H9 (cell line): ENCODE measurements around the gene CSRNP3. TPM values are rescaled to one million over a fixed set of nuclear protein-coding genes. Genes with fewer than 3 reads are reported as not detected.

ENCODE experiments used
- DNase-seq: peaks from one replicate; pipeline ENCODE4 v3.0.0-alpha.2; 2017
- H2AFZ ChIP-seq: one replicate; pipeline ENCODE4 v1.6.1; 2013; ENCODE audit warnings: mild to moderate bottlenecking, low read length, control low read depth, moderate library complexity
- H2AK5ac ChIP-seq: 2 replicates; pipeline ENCODE4 v1.6.1; 2013; ENCODE audit warnings: low read length, control low read depth, mixed read lengths; ENCODE audit not compliant: insufficient read length
- H2BK120ac ChIP-seq: one replicate; pipeline ENCODE4 v1.6.1; 2013; ENCODE audit warnings: low read depth, mild to moderate bottlenecking, low read length, control low read depth, inconsistent platforms; ENCODE audit not compliant: poor library complexity, severe bottlenecking
- H2BK12ac ChIP-seq: 2 replicates; pipeline ENCODE4 v1.6.1; 2013; ENCODE audit warnings: low read length, control low read depth, mixed read lengths, low read depth; ENCODE audit not compliant: insufficient read length
- H2BK15ac ChIP-seq: 2 replicates; pipeline ENCODE4 v1.6.1; 2013; ENCODE audit warnings: low read depth, low read length, control low read depth
- H2BK20ac ChIP-seq: one replicate; pipeline ENCODE4 v1.6.1; 2013; ENCODE audit warnings: low read depth, mild to moderate bottlenecking, low read length, control low read depth, inconsistent platforms; ENCODE audit not compliant: poor library complexity, severe bottlenecking
- H2BK5ac ChIP-seq: 2 replicates; pipeline ENCODE4 v1.6.1; 2013; ENCODE audit warnings: low read length, control low read depth, mixed read lengths; ENCODE audit not compliant: insufficient read length
- H3K14ac ChIP-seq: 2 replicates; pipeline ENCODE4 v1.6.1; 2013; ENCODE audit warnings: low read length, control low read depth; ENCODE audit not compliant: insufficient read depth
- H3K18ac ChIP-seq: 2 replicates; pipeline ENCODE4 v1.6.1; 2013; ENCODE audit warnings: low read depth, mild to moderate bottlenecking, mixed read lengths, low read length, control low read depth; ENCODE audit not compliant: insufficient read length
- H3K23ac ChIP-seq: 2 replicates; pipeline ENCODE4 v1.6.1; 2013; ENCODE audit warnings: low read length, control low read depth, mixed read lengths, low read depth; ENCODE audit not compliant: insufficient read length
- H3K23me2 ChIP-seq: 2 replicates; pipeline ENCODE4 v1.6.1; 2013; ENCODE audit warnings: low read depth, mild to moderate bottlenecking, mixed read lengths, low read length, control low read depth; ENCODE audit not compliant: insufficient read length, poor library complexity, severe bottlenecking
- H3K27ac ChIP-seq: 2 replicates; pipeline ENCODE4 v1.5.1; 2013; ENCODE audit warnings: low read length, control low read depth, mixed read lengths, low read depth; ENCODE audit not compliant: insufficient read length
- H3K27me3 ChIP-seq: 2 replicates; pipeline ENCODE4 v1.6.1; 2013; ENCODE audit warnings: low read length, control low read depth, inconsistent platforms; ENCODE audit not compliant: insufficient read depth
- H3K4ac ChIP-seq: 2 replicates; pipeline ENCODE4 v1.6.1; 2013; ENCODE audit warnings: low read depth, mild to moderate bottlenecking, control low read depth, inconsistent platforms, low read length, moderate library complexity
- H3K4me1 ChIP-seq: 2 replicates; pipeline ENCODE4 v1.6.1; 2013; ENCODE audit warnings: low read length, control low read depth, inconsistent platforms; ENCODE audit not compliant: insufficient read depth
- H3K4me2 ChIP-seq: 2 replicates; pipeline ENCODE4 v1.6.1; 2013; ENCODE audit warnings: low read length, control low read depth, mixed read lengths; ENCODE audit not compliant: insufficient read length, insufficient read depth
- H3K56ac ChIP-seq: 2 replicates; pipeline ENCODE4 v1.6.1; 2013; ENCODE audit warnings: low read depth, mild to moderate bottlenecking, mixed read lengths, low read length, control low read depth; ENCODE audit not compliant: insufficient read length
- H3K79me1 ChIP-seq: 2 replicates; pipeline ENCODE4 v1.6.1; 2013; ENCODE audit warnings: low read depth, mild to moderate bottlenecking, moderate library complexity, low read length, control low read depth, inconsistent platforms; ENCODE audit not compliant: insufficient read depth, poor library complexity, severe bottlenecking
- H3K79me2 ChIP-seq: 2 replicates; pipeline ENCODE4 v1.6.1; 2013; ENCODE audit warnings: low read length, control low read depth, inconsistent platforms; ENCODE audit not compliant: insufficient read depth
- H3K9ac ChIP-seq: 2 replicates; pipeline ENCODE4 v1.6.1; 2013; ENCODE audit warnings: low read length, control low read depth, mixed read lengths; ENCODE audit not compliant: insufficient read length; ENCODE audit errors: extremely low read depth
- H3K9me3 ChIP-seq: one replicate; pipeline ENCODE4 v1.6.1; 2013; ENCODE audit warnings: low read depth, low read length, inconsistent platforms; ENCODE audit not compliant: control insufficient read depth
- H3T11ph ChIP-seq: one replicate; pipeline ENCODE4 v1.6.1; 2013; ENCODE audit warnings: mild to moderate bottlenecking, low read length, control low read depth, inconsistent platforms
- H4K20me1 ChIP-seq: one replicate; pipeline ENCODE4 v1.6.1; 2013; ENCODE audit not compliant: control insufficient read depth, insufficient read length, insufficient read depth
- H4K5ac ChIP-seq: 2 replicates; pipeline ENCODE4 v1.6.1; 2013; ENCODE audit warnings: low read depth, mild to moderate bottlenecking, mixed read lengths, low read length, control low read depth; ENCODE audit not compliant: insufficient read length
- H4K8ac ChIP-seq: replicated peaks from 2 replicates; pipeline ENCODE4 v1.6.1; 2013; ENCODE audit warnings: low read length, control low read depth, mixed read lengths, low read depth; ENCODE audit not compliant: insufficient read length
- H4K91ac ChIP-seq: 2 replicates; pipeline ENCODE4 v1.6.1; 2013; ENCODE audit warnings: low read depth, mild to moderate bottlenecking, moderate library complexity, mixed read lengths, low read length, control low read depth; ENCODE audit not compliant: insufficient read length
- H3K27ac Mint-ChIP-seq, 3 experiments: 2 replicates in 2 of 3; 3 replicates in 1 of 3; pipeline ENCODE4 v1.8.0; 2020 to 2021; ENCODE audit warnings: mixed read lengths in 3 of 3, mild to moderate bottlenecking in 1 of 3, moderate library complexity in 1 of 3
- H3K27me3 Mint-ChIP-seq: 2 replicates; pipeline ENCODE4 v1.8.0; 2021; ENCODE audit warnings: low read depth, mild to moderate bottlenecking, moderate library complexity, mixed read lengths
- H3K36me3 Mint-ChIP-seq, 3 experiments: 2 replicates in 2 of 3; 3 replicates in 1 of 3; pipeline ENCODE4 v1.8.0; 2020 to 2021; ENCODE audit warnings: low read depth in 3 of 3, mixed read lengths in 3 of 3; ENCODE audit not compliant: insufficient read depth in 1 of 3
- H3K4me1 Mint-ChIP-seq, 2 experiments: 2 replicates each; pipeline ENCODE4 v1.8.0; 2020; ENCODE audit warnings: mixed read lengths in 2 of 2
- H3K4me3 Mint-ChIP-seq, 2 experiments: 2 replicates in 1 of 2; 3 replicates in 1 of 2; pipeline ENCODE4 v1.8.0; 2020 to 2021; ENCODE audit warnings: mild to moderate bottlenecking in 2 of 2, mixed read lengths in 2 of 2, moderate library complexity in 1 of 2
- H3K9me3 Mint-ChIP-seq, 2 experiments: 2 replicates in 1 of 2; 3 replicates in 1 of 2; pipeline ENCODE4 v1.8.0; 2020; ENCODE audit warnings: mild to moderate bottlenecking in 2 of 2, mixed read lengths in 2 of 2, moderate library complexity in 1 of 2
- WGBS: extraction: QIAGEN DNeasy Blood & Tissue Kit; methylation state at CpG from one replicate; pipeline ENCODE4 v1.1.7; 2013; ENCODE audit warnings: missing lambda C conversion rate, low lambda C conversion rate, mixed read lengths; ENCODE audit not compliant: insufficient read length; ENCODE audit errors: extremely low coverage; 5-methylcytosine and 5-hydroxymethylcytosine counted together
- total RNA-seq: library from RNA; stranded (reverse); gene quantifications from 2 replicates; pipeline ENCODE4 v1.2.1, GENCODE V29; 2021
- TF ChIP-seq, protein P1 (sequence below): fragments of 200-600 bp; sonication (generic); conservative IDR thresholded peaks from 3 replicates; pipeline ENCODE4 v1.8.0; 2021; ENCODE audit warnings: antibody characterized with exemption, mild to moderate bottlenecking

CSRNP3 gene
- total RNA-seq, 1 experiment from 2014 or later = 3.6 TPM

DNA sequence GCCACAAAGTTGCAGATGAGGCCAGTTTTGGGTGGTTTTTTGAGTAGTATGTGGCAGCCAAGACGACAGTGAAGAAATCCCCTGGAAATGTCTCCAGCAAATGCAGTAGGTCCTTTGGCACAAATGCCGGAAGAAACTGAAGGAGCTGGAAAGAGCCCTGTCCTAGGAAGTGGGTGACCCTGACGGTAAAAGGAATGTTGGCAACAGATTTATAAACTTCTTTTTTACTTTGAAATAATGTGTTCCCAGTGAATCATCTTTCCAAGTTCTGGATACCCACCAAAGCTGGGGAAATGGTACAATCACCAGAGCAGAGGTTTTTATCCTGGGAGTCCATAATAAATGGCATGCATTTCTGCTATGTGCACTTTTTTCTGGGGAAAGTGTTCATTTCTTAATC is 112.9 kb downstream of the CSRNP3 start:
- no CpG with 5 or more reads among the region's 3 CpGs for WGBS

More for the DNA sequence above, 112.9 kb downstream of the CSRNP3 start:
- Histone ChIP-seq H2BK12ac (no peak overlapping the region), H3K4ac (no peak overlapping the region), H2AK5ac (no peak overlapping the region), H4K20me1 (no peaks in the 10 kb centered on the region), H4K5ac (no peak overlapping the region), H2AFZ (no peak overlapping the region), H3K56ac (no peak overlapping the region), H3K4me1 (peaks cover 3% of the 10 kb centered on the region; the same call in 1 of the 2 replicates), H3K27ac (no peak overlapping the region), H3T11ph (no peak overlapping the region), H4K91ac (peak overlapping the region; percentile 75), H2BK15ac (no peak overlapping the region), H2BK120ac (no peak overlapping the region), H3K79me2 (no peaks in the 10 kb centered on the region), H3K9me3 (no peaks in the 10 kb centered on the region), H3K27me3 (no peaks in the 10 kb centered on the region), H3K14ac (no peak overlapping the region), H3K18ac (no peak overlapping the region), H4K8ac (no peak overlapping the region), H3K23me2 (no peaks in the 10 kb centered on the region), H3K9ac (no peak overlapping the region), H3K4me2 (no peak overlapping the region), H2BK5ac (no peak overlapping the region), H2BK20ac (no peak overlapping the region), H3K23ac (no peak overlapping the region), H3K79me1 (no peaks in the 10 kb centered on the region)
- H3K4me1 Mint-ChIP-seq = peaks cover 19 to 27% of the 10 kb centered on the region in 2 experiments
- TF ChIP-seq, protein P1, sequence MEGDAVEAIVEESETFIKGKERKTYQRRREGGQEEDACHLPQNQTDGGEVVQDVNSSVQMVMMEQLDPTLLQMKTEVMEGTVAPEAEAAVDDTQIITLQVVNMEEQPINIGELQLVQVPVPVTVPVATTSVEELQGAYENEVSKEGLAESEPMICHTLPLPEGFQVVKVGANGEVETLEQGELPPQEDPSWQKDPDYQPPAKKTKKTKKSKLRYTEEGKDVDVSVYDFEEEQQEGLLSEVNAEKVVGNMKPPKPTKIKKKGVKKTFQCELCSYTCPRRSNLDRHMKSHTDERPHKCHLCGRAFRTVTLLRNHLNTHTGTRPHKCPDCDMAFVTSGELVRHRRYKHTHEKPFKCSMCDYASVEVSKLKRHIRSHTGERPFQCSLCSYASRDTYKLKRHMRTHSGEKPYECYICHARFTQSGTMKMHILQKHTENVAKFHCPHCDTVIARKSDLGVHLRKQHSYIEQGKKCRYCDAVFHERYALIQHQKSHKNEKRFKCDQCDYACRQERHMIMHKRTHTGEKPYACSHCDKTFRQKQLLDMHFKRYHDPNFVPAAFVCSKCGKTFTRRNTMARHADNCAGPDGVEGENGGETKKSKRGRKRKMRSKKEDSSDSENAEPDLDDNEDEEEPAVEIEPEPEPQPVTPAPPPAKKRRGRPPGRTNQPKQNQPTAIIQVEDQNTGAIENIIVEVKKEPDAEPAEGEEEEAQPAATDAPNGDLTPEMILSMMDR = no peak
- DNase-seq = no peak
- H3K36me3 Mint-ChIP-seq = no peaks in the 10 kb centered on the region; a peak in 1 of 7 replicates
- no peaks in the 10 kb centered on the region for H3K9me3 Mint-ChIP-seq
- H3K4me3 Mint-ChIP-seq = no peak overlapping the region
- H3K27ac Mint-ChIP-seq = peak overlapping the region in 2 of 3 experiments; percentile 51 to 59; a peak in 3 of 7 replicates
- H3K27me3 Mint-ChIP-seq = no peaks in the 10 kb centered on the region
